Esophagus squamous epithelium (tissue), 4 donors: ENCODE data around the gene CAMK1D.

ENCODE experiments used
- POLR2A ChIP-seq, 4 donors: fragments of 450-650 bp; IDR thresholded peaks; one replicate each; pipeline ENCODE4 v1.6.1; 2017; ENCODE audit warnings: antibody characterized with exemption in 4 of 4, mild to moderate bottlenecking in 4 of 4, moderate library complexity in 3 of 4
- TF ChIP-seq, protein P1 (sequence below), 6 experiments: fragments of 450-650 bp in 4 of 6; fragments of 200-600 bp in 2 of 6; sonication (generic) in 2 of 6; IDR thresholded peaks; one replicate each; pipeline ENCODE4 v1.5.1; 2016 to 2019; ENCODE audit warnings: antibody characterized with exemption in 6 of 6, mild to moderate bottlenecking in 4 of 6, moderate library complexity in 4 of 6

DNA sequence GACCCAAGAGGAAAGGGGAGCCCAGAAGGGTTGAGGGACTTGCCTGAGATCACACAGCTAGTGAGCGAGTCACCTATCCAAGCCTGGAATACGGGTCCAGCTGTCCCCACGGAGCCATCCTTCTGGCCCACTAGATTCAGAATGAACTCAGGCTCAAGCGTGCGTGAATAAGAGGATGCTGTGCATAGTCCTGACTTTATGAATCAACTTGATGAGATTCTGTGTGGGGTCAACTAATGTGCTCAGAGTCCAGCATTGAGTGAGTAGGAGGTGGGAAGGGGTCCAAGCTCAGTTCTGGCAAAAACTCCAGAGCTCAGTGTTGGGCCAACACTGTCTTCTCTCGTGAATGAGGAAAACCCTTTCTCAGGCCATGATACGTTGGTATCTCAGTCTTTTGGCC lies 41.4 kb downstream of the CAMK1D start:
- TF ChIP-seq, protein P1, sequence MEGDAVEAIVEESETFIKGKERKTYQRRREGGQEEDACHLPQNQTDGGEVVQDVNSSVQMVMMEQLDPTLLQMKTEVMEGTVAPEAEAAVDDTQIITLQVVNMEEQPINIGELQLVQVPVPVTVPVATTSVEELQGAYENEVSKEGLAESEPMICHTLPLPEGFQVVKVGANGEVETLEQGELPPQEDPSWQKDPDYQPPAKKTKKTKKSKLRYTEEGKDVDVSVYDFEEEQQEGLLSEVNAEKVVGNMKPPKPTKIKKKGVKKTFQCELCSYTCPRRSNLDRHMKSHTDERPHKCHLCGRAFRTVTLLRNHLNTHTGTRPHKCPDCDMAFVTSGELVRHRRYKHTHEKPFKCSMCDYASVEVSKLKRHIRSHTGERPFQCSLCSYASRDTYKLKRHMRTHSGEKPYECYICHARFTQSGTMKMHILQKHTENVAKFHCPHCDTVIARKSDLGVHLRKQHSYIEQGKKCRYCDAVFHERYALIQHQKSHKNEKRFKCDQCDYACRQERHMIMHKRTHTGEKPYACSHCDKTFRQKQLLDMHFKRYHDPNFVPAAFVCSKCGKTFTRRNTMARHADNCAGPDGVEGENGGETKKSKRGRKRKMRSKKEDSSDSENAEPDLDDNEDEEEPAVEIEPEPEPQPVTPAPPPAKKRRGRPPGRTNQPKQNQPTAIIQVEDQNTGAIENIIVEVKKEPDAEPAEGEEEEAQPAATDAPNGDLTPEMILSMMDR (IDR thresholded peaks at IDR 0.05) = no peak
- no peak for TF ChIP-seq POLR2A (IDR thresholded peaks at IDR 0.05)
